Kasumi-1 (cell line): ENCODE data around the gene ISCA1.
"Not testable (repeated sequence)": the region's sequence is repeated elsewhere in the genome, so short reads cannot be mapped to it uniquely, and the experiment has no call there.

Experiments
- DNase-seq, 2 experiments: peaks; one replicate each; lab custom pipeline; 2025; lab: John Stamatoyannopoulos, UW

ISCA1 gene

GRCh38 chr9:86282077-86282978 lies at the start of gene ISCA1:
TSS of gene ISCA1 (minus strand) at chr9:86282538. CDS start at chr9:86282458, 80 bp downstream.
- DNase-seq: peak; percentile 78 to 86

GRCh38 chr9:86330186-86330585 lies 47.8 kb upstream of the ISCA1 start:
- no peak for DNase-seq

- DNase-seq: no peak
Measured at GRCh38 chr9:86329649-86330048, 47.3 kb upstream of the ISCA1 start.

- no peak for DNase-seq
Measured at GRCh38 chr9:86328156-86328555, 45.8 kb upstream of the ISCA1 start.

DNA sequence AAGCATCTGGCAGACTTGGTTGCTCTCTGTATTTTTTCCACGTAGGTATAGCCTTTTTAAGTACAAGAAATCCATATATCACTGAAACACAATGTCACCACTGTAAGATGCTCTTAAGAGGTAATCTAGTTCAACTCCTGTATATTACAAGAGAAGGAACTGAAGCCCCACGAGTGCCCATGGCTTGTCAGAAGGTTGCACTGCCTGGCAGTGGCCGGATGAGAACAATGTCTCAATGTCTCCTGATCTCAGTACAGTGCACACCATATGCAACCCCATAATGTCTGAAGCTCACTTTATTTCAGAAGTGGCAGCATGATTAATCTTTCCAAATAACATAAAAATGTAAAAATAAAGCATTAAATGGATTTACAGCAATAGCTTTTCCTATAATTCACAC lies 44.2 kb upstream of the ISCA1 start:
- no peak for DNase-seq

GRCh38 chr9:86324901-86325300 lies 42.6 kb upstream of the ISCA1 start:
- DNase-seq: no peak

- no peak for DNase-seq
Measured at GRCh38 chr9:86324308-86324707, 42.0 kb upstream of the ISCA1 start.

- no peak for DNase-seq
Measured at GRCh38 chr9:86322973-86323644, 40.8 kb upstream of the ISCA1 start.

DNA sequence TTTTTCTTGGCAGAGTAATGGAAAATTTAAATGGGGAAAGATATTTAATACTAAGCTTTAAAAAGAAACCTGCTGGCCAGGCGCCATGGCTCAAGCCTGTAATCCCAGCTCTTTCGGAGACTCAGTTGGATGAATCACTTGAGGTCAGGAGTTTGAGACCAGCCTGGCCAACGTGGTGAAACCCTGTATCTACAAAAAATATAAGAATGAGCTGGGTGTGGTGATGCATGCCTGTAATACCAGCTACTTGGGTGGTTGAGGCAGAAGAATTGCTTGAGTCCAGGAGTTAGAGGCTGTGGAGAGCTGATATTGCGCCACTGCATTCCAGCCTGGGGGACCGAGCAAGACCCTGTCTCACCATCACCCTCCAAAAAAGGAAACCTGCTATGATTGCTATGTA lies 39.0 kb upstream of the ISCA1 start:
- DNase-seq: no peak

DNA sequence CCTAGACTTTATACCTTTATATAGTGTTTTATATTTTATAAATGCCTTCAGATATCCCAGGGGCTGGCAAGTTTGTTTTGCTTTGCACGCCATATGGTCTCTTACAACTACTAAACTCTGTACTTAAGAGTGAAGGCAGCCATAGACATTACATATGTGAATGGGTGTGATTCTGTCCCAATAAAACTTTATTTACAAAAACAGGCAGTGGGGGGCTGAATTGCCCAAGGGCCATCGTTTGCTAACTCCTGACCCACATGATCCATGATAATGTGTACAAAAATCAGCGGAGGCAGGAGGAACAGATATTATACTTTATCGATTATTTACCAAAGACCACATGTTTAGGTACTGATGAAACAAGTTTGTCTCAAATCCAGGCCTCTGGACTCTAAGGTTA lies 35.8 kb upstream of the ISCA1 start:
- DNase-seq: no peak

- DNase-seq: no peak
Measured at GRCh38 chr9:86315078-86315477, 32.7 kb upstream of the ISCA1 start.

DNA sequence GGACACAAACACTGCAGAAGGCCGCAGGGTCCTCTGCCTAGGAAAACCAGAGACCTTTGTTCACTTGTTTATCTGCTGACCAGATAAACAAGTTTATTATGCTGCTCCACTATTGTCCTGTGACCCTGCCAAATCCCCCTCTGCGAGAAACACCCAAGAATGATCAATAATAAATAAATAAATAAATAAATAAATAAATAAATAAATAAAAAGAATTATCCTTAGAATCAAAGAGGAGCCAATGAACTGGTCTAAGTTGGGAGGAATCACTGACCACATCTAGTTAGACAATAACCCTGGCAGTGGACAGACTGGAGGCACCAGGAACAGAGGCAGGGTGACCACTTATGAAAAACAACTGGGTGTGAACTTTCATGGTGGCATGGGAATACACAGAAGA lies 30.6 kb upstream of the ISCA1 start:
- DNase-seq: not testable (repeated sequence)

GRCh38 chr9:86308687-86309086 lies 26.3 kb upstream of the ISCA1 start:
- DNase-seq: no peak

GRCh38 chr9:86304236-86304730 lies 21.9 kb upstream of the ISCA1 start:
- peak; percentile 24 to 41 for DNase-seq

- no peak for DNase-seq
Measured at GRCh38 chr9:86303316-86303975, 21.1 kb upstream of the ISCA1 start.

- no peak for DNase-seq
Measured at GRCh38 chr9:86301686-86302085, 19.3 kb upstream of the ISCA1 start.

DNA sequence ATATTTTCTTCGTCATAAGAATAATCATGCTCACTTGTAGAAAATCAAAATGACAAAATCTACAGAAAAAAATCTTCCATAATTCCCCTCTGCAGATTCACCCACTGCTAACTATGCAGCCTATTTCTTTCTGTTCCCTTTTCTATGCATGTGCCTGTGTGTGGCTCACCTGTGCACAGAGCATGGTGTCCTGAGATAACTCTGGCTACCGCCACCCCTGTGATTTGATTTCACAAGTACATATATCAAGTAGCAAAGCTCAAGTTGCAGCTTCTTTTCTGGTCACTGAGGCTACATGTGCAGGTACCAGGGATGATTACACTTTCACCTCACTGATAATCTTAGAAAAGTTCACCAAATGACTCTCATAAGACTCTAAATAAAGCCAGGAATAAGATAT lies 18.4 kb upstream of the ISCA1 start:
- no peak for DNase-seq

DNA sequence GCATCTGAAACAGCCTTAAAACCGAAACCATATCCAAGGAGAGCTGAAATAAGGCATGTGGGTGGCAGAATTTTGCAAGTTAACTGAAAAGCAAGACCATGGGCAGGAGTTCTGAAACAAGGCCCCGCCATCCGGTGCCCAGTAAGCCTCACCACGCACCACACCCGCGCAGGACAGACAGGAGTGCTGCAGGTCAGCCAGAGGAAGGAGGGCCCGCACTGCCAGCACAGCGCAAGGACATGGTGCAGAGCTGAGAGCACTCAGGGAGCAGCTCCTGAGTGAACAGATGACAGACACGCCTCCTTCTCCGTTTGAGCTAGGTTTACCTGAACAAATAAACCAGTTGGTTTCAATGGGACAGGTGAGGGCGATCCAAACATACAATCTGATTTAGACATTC lies 16.5 kb upstream of the ISCA1 start:
- DNase-seq: no peak

- not testable (repeated sequence) for DNase-seq
Measured at GRCh38 chr9:86290341-86290740, 8.0 kb upstream of the ISCA1 start.

GRCh38 chr9:86288499-86289198 lies 6.3 kb upstream of the ISCA1 start:
- DNase-seq: no peak

DNA sequence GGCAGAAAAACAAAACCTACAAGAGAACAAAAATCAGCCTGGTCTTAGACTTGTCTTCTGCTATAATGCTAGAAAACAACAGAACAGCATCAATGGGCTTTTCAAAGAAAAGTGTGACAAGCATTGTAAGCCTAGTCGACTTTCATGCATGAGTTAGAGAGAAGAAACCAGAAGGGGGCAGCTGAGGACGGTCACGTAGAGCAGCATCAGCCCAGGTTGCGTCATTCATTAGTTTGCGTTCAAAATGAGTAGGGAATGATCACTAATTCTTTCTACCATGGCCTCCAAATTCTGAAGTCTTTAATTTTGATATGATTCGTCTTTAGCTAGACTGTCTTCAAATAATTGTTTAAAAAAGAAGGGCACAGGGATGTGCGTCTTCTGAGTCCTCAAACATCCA lies 4.7 kb upstream of the ISCA1 start:
- peak; percentile 58 to 61 for DNase-seq

DNA sequence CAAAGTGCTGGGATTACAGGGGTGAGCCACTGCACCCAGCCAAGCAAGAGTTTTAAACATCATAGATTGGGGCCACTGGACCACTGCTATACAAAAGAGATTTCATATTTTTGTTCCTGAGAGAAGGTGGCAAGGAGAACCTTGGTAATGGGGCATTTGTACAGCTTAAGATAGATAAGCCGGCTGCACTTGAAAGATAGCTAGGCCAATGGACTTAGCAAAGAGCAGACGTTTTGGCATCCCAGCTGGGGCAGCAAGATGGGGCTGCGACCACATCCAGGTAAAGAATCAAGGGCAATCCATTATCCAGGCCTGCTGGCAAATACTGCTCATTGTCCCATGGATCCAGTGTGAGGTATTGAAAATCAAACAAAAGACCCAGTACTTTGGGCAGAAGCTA lies 3.9 kb upstream of the ISCA1 start:
- no peak for DNase-seq
